ENCODE data around the gene EDA.

The EDA gene

DNA sequence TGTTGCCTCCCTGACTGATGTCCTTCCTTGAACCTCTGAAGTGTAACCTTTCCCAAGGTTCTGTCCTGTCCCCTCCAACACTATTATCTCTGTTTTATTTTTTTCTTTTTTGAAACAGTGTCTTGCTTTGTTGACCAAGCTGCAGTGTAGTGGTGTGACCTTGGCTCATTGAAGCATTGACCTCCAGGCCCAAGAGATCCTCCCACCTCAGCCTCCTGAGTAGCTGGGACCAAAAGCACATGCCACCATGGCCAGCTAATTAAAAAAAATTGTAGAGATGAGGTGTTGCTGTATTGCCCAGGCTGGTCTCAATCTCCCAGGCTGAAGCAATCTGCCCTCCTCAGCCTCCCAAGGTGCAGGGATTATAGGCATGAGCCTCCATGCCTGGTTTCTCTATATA lies 59.0 kb downstream of the EDA start:
- Histone ChIP-seq H3K27ac (ENCODE audit: low read length) (no peak overlapping the region), H3K9ac (ENCODE audit: low read length) (no peak overlapping the region), H2AFZ (ENCODE audit: low read length) (no peak overlapping the region), H4K20me1 (ENCODE audit: insufficient read depth, low read length) (no peaks in the 10 kb centered on the region), H3F3A (ENCODE audit: insufficient read depth, low read length) (no peaks in the 10 kb centered on the region), H3K9me3 (replicated peaks; ENCODE audit: insufficient read depth, low read length) (no peaks in the 10 kb centered on the region), H3K4me1 (ENCODE audit: low read length) (no peaks in the 10 kb centered on the region), H3K36me3 (replicated peaks; ENCODE audit: insufficient read depth, low read length) (no peaks in the 10 kb centered on the region), H3K9me2 (replicated peaks; ENCODE audit: insufficient read depth, low read length) (no peaks in the 10 kb centered on the region), H3K27me3 (replicated peaks; ENCODE audit: insufficient read depth, low read length) (no peaks in the 10 kb centered on the region), H3K79me2 (ENCODE audit: low read length) (no peaks in the 10 kb centered on the region), H3K4me3 (ENCODE audit: low read length) (no peak overlapping the region), H3K4me2 (ENCODE audit: low read depth, low read length) (no peak overlapping the region)
- no peak for TF ChIP-seq EZH2phosphoT487 (IDR thresholded peaks at IDR 0.05; ENCODE audit: low read length)
- no peak for TF ChIP-seq CTCF (IDR thresholded peaks at IDR 0.05; ENCODE audit: low read length)
- DNase-seq: no peak

DNA sequence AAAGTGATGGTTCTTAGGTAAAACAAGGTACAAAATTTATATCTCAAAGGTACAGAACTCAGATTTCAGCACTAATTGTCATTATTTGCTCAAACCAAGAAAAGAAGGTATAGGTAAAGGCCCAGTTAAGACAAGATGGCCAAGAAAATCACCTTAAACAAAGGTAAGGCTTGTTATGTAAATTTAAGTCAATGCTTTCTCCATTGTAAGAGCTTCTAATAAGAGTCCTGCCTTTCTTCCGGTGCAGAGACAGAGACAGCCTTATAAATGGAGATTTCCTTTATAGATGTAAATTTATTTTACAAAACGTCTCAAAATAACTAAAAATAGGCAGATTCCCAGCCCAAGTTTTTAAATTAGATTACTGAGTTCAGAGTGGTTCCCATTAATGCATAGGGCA lies 89.9 kb downstream of the EDA start:
- TF ChIP-seq EZH2phosphoT487 (IDR thresholded peaks at IDR 0.05; ENCODE audit: low read length) (no peak), CTCF (IDR thresholded peaks at IDR 0.05; ENCODE audit: low read length) (no peak), EZH2 (optimal IDR thresholded peaks at IDR 0.05; ENCODE audit: low read depth, low read length) (no peak)
- Histone ChIP-seq H3K4me3 (ENCODE audit: low read length) (no peak overlapping the region), H3K36me3 (replicated peaks; ENCODE audit: insufficient read depth, low read length) (no peaks in the 10 kb centered on the region), H3F3A (ENCODE audit: insufficient read depth, low read length) (no peaks in the 10 kb centered on the region), H3K9ac (ENCODE audit: low read length) (no peak overlapping the region), H3K9me3 (replicated peaks; ENCODE audit: insufficient read depth, low read length) (no peaks in the 10 kb centered on the region), H2AFZ (ENCODE audit: low read length) (no peak overlapping the region), H4K20me1 (ENCODE audit: insufficient read depth, low read length) (no peaks in the 10 kb centered on the region), H3K4me1 (ENCODE audit: low read length) (no peaks in the 10 kb centered on the region), H3K9me2 (replicated peaks; ENCODE audit: insufficient read depth, low read length) (no peaks in the 10 kb centered on the region), H3K27me3 (replicated peaks; ENCODE audit: insufficient read depth, low read length) (no peaks in the 10 kb centered on the region), H3K79me2 (ENCODE audit: low read length) (no peaks in the 10 kb centered on the region), H3K4me2 (ENCODE audit: low read depth, low read length) (no peak overlapping the region), H3K27ac (ENCODE audit: low read length) (no peak overlapping the region)
- no peak for DNase-seq

DNA sequence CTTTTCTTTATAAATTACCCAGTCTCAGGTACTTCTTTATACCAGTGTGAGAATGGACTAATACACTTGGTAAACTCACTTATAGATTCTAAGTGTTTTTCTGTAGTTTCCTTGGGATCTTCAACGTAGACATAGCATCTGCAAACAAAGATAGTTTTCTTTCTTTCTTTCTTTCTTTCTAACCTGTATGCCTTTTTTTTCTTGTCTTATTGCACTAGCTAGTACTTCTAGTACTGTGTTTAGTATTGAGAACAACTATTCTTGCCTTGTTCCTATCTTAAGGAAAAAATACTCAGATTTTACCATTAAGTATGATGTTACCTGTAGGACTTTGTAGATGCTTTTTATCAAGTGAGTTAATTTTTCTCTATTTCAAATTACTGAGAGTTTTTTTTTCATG lies 102.2 kb downstream of the EDA start:
- Histone ChIP-seq H4K20me1 (ENCODE audit: insufficient read depth, low read length) (no peaks in the 10 kb centered on the region), H3F3A (ENCODE audit: insufficient read depth, low read length) (no peaks in the 10 kb centered on the region), H3K9ac (ENCODE audit: low read length) (no peak overlapping the region), H3K79me2 (ENCODE audit: low read length) (no peaks in the 10 kb centered on the region), H3K27me3 (replicated peaks; ENCODE audit: insufficient read depth, low read length) (no peaks in the 10 kb centered on the region), H2AFZ (ENCODE audit: low read length) (no peak overlapping the region), H3K4me1 (ENCODE audit: low read length) (no peaks in the 10 kb centered on the region), H3K9me2 (replicated peaks; ENCODE audit: insufficient read depth, low read length) (no peaks in the 10 kb centered on the region), H3K4me3 (ENCODE audit: low read length) (no peak overlapping the region), H3K4me2 (ENCODE audit: low read depth, low read length) (no peak overlapping the region), H3K27ac (ENCODE audit: low read length) (no peak overlapping the region), H3K36me3 (replicated peaks; ENCODE audit: insufficient read depth, low read length) (no peaks in the 10 kb centered on the region; the same call in 1 of the 2 replicates), H3K9me3 (replicated peaks; ENCODE audit: insufficient read depth, low read length) (no peaks in the 10 kb centered on the region)
- no peak for DNase-seq
- TF ChIP-seq CTCF (IDR thresholded peaks at IDR 0.05; ENCODE audit: low read length): no peak
- no peak for TF ChIP-seq EZH2phosphoT487 (IDR thresholded peaks at IDR 0.05; ENCODE audit: low read length)

- no peaks in the 10 kb centered on the region for H3F3A ChIP-seq (ENCODE audit: insufficient read depth, low read length)
- no peak overlapping the region for H3K27ac ChIP-seq (ENCODE audit: low read length)
- H3K9me2 ChIP-seq (replicated peaks; ENCODE audit: insufficient read depth, low read length): no peaks in the 10 kb centered on the region
- no peaks in the 10 kb centered on the region for H3K36me3 ChIP-seq (replicated peaks; ENCODE audit: insufficient read depth, low read length)
- no peak overlapping the region for H3K4me2 ChIP-seq (ENCODE audit: low read depth, low read length)
- no peaks in the 10 kb centered on the region for H4K20me1 ChIP-seq (ENCODE audit: insufficient read depth, low read length)
- H3K4me3 ChIP-seq (ENCODE audit: low read length): no peak overlapping the region
- no peaks in the 10 kb centered on the region for H3K4me1 ChIP-seq (ENCODE audit: low read length)
- TF ChIP-seq EZH2 (optimal IDR thresholded peaks at IDR 0.05; ENCODE audit: low read depth, low read length) (no peak), EZH2phosphoT487 (IDR thresholded peaks at IDR 0.05; ENCODE audit: low read length) (no peak), CTCF (IDR thresholded peaks at IDR 0.05; ENCODE audit: low read length) (no peak)
- no peak overlapping the region for H3K9ac ChIP-seq (ENCODE audit: low read length)
- no peak for DNase-seq
- no peaks in the 10 kb centered on the region for H3K27me3 ChIP-seq (replicated peaks; ENCODE audit: insufficient read depth, low read length)
- H3K79me2 ChIP-seq (ENCODE audit: low read length): no peaks in the 10 kb centered on the region
- H2AFZ ChIP-seq (ENCODE audit: low read length): no peak overlapping the region
- no peaks in the 10 kb centered on the region for H3K9me3 ChIP-seq (replicated peaks; ENCODE audit: insufficient read depth, low read length)
These were observed 108.4 kb downstream of the EDA start for GRCh38 chrX:69724307-69724706.
